ENCODE measurements around the gene MCTP2.

MCTP2 gene

DNA sequence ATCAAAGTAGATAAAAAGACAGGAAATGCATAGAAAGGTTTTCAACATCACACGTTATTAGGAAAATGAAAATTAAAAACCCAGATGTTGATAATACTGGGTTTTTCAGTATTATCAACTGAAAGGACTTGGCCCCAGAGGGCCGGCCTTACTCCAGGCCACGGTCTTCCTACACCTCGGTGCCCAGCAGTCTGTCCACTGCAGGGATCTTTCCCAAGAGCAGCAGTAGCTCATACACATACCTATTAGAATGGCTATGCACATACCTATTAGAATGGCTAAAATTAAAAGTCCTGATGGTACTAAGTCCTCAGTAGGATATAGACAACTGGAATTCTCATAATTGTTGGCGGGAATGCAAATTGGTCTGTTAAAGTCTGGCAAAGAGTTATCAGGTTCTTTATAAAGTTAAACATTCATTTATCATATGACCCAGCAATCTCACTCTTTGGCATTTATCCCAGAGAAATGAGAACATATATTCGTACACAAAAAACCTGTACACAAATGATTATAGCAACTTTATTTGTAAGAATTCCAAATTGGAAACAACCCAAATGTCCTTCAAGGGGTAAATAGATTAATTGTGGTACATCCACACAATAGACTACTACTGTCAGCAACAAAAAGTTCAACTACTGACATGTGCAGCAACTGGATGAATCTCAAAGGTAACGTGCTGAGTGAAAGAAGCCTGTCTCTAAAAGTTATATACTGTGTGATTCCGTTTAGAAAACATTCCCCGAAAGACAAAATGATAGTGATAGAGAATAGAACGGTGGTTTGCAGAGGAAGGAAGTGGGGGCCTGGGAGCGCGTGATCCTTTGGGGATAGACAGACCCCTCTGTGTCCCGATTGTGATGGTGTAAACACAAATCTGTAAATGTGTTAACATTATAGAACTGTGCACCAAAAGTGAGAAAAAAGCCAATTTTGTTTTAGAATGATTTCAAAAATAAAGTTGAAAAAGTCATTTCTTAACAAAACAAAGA, 62.3 kb downstream of the MCTP2 start:
- peak overlapping the region; percentile 10 for H3K27ac Mint-ChIP-seq
- H3K4me3 Mint-ChIP-seq: peak overlapping the region; percentile 27
- peaks cover 73% of the 10 kb centered on the region for H3K4me1 Mint-ChIP-seq (ENCODE audit: low read depth)
- no peaks in the 10 kb centered on the region for H3K9me3 Mint-ChIP-seq
- H3K36me3 Mint-ChIP-seq (ENCODE audit: low read depth): peaks cover 17% of the 10 kb centered on the region
- H3K27me3 Mint-ChIP-seq: no peaks in the 10 kb centered on the region

DNA sequence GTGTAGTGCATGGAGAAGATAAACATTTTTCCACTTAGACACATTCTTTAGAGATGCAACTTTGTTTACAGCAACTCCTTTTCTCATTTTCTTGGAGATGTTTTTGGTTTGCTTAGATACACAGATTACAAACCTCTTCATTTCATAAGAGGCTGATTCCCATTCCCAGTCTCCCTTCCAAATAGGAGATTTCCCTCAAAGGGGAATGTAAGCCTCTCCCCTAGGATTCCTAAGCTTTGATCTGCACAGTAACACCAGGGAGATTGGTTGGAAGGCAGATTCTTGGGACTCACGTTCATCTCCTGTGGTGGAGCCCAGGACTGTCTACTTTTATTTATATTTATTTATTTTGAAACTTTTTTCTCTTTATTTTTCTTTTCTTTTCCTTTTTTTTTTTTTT, 63.2 kb downstream of the MCTP2 start:
- Mint-ChIP-seq H3K9me3 (no peaks in the 10 kb centered on the region), H3K27me3 (no peaks in the 10 kb centered on the region), H3K36me3 (ENCODE audit: low read depth) (peaks cover 18% of the 10 kb centered on the region), H3K27ac (no peak overlapping the region), H3K4me3 (no peak overlapping the region), H3K4me1 (ENCODE audit: low read depth) (peaks cover 74% of the 10 kb centered on the region)

DNA sequence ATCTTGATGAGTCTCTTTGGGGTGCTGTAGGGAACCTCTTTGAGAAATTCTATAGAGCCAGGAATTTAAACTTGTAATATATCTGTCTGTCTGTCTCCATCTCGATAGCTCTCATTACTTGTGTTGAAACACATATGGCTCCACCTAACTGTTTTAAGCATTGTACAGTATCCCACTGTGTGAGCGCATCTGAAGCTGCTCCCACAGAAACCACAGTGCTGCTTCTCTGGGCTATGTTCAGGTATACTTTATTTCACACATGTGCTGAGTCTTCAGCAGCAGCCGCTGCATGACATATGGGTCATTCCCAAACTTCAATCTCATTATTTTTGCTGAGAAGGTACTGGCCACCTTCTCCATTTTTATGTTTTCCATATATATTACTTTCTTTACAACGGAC, 63.9 kb downstream of the MCTP2 start:
- no peak overlapping the region for H3K27ac Mint-ChIP-seq
- peaks cover 76% of the 10 kb centered on the region for H3K4me1 Mint-ChIP-seq (ENCODE audit: low read depth)
- H3K9me3 Mint-ChIP-seq: no peaks in the 10 kb centered on the region
- no peaks in the 10 kb centered on the region for H3K27me3 Mint-ChIP-seq
- peaks cover 22% of the 10 kb centered on the region for H3K36me3 Mint-ChIP-seq (ENCODE audit: low read depth)
- H3K4me3 Mint-ChIP-seq: no peak overlapping the region

DNA sequence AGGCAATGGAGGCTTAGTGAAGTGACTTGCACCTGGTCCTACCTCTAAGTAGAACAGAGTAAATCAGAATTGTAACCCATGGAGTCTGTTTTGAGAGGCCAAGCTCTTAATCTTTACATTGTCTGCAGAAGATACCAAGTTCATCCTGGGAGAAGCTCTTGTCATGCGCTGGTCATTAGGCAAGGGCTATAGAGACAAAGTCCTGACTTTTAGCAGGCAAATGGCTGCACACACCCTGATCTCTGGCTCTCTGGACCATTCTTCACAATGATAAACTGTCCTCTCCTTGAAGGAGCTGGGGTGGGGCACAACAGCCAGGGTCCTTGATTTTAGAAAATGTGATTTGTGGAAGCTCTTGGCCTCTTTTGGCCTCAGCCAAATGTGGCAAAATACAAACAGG, 65.4 kb downstream of the MCTP2 start:
- Mint-ChIP-seq H3K36me3 (ENCODE audit: low read depth) (peaks cover 30% of the 10 kb centered on the region), H3K27me3 (no peaks in the 10 kb centered on the region), H3K27ac (no peak overlapping the region), H3K4me3 (no peak overlapping the region), H3K4me1 (ENCODE audit: low read depth) (peaks cover 74% of the 10 kb centered on the region), H3K9me3 (no peaks in the 10 kb centered on the region)

DNA sequence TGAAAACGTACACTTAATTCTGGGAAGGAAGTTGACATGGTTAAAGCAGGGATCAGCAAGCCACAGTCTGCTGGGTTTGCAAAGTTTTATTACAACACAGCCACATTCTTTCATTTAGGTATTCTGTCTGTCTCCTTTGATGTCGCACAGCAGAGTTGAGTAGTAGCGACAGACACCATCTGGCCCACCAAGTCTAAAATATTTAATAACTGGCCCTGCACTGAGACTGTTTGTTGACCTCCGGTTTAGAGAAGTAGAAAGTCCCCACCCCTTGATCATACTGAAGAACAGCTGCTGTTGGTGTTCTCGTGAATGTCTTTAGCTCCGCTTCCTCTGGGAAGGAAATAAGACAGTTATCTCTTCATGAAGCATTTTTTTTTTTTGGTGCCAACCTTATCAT, 66.2 kb downstream of the MCTP2 start:
- H3K27ac Mint-ChIP-seq: peak overlapping the region; percentile 65
- peaks cover 66% of the 10 kb centered on the region for H3K4me1 Mint-ChIP-seq (ENCODE audit: low read depth)
- H3K27me3 Mint-ChIP-seq: no peaks in the 10 kb centered on the region
- H3K9me3 Mint-ChIP-seq: peaks cover 5% of the 10 kb centered on the region
- H3K36me3 Mint-ChIP-seq (ENCODE audit: low read depth): peaks cover 38% of the 10 kb centered on the region
- peak overlapping the region; percentile 4 for H3K4me3 Mint-ChIP-seq

DNA sequence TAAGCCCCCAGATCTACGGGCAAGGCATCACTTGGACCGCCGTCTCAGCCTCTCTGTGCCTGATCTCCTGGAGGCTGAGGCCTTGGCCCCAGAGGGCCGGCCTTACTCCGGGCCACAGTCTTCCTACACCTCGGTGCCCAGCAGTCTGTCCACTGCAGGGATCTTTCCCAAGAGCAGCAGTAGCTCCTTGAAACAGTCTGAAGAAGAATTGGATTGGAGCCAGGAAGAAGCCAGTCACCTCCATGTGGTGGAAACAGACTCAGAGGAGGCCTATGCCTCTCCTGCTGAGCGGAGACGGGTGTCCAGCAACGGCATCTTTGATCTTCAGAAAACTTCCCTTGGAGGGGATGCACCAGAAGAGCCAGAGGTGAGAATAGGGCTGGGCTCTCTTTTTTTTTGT, 67.0 kb downstream of the MCTP2 start:
- peaks cover 9% of the 10 kb centered on the region for H3K9me3 Mint-ChIP-seq
- H3K4me3 Mint-ChIP-seq: no peak overlapping the region
- no peak overlapping the region for H3K27ac Mint-ChIP-seq
- H3K4me1 Mint-ChIP-seq (ENCODE audit: low read depth): peaks cover 67% of the 10 kb centered on the region
- H3K27me3 Mint-ChIP-seq: no peaks in the 10 kb centered on the region
- peaks cover 46% of the 10 kb centered on the region for H3K36me3 Mint-ChIP-seq (ENCODE audit: low read depth)

DNA sequence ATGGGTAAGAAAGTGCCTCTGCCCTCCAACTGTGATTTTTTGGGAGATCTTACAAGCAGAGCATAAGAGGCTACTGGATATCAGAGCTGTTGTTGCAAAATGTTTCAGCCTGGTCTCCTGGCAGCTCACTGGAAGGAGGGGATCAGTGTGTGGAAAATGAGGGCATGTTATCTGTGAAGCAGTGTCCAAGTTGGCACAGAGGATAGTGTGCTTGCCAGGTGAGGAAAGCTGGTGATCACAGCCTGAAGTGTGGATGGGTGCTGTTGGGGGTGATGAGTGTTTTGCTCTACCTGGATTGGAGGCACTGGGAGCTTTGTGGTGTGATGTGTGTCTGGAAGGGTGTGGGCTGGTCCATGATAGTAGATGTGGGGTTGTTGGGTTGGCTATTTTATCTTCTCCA, 69.3 kb downstream of the MCTP2 start:
- Mint-ChIP-seq H3K36me3 (ENCODE audit: low read depth) (peaks cover 64% of the 10 kb centered on the region), H3K4me3 (no peak overlapping the region), H3K27ac (peak overlapping the region; percentile 24), H3K9me3 (peaks cover 9% of the 10 kb centered on the region), H3K4me1 (ENCODE audit: low read depth) (peaks cover 73% of the 10 kb centered on the region), H3K27me3 (no peaks in the 10 kb centered on the region)

DNA sequence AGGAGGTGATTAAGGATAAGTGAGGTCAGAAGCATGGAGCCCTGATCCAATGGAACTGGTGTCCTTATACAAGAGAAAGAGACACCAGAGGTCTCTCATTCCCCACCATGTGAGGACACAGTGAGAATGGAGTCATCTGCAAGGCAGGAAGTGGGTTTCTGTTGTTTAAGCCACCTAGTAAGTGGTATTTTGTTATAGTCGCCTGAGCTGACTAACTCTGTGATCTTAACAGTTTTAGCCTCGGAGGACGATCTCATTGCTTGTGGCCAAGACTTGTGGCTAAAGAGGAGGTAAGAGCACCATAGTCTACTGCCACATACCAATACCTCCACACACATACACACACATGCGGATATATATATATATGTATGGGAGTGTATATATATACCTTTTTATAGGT, 73.8 kb downstream of the MCTP2 start:
- H3K27ac Mint-ChIP-seq: peak overlapping the region; percentile 76
- peaks cover 9% of the 10 kb centered on the region for H3K9me3 Mint-ChIP-seq
- H3K4me1 Mint-ChIP-seq (ENCODE audit: low read depth): peaks cover 63% of the 10 kb centered on the region
- peaks cover 75% of the 10 kb centered on the region for H3K36me3 Mint-ChIP-seq (ENCODE audit: low read depth)
- H3K27me3 Mint-ChIP-seq: no peaks in the 10 kb centered on the region
- peak overlapping the region; percentile 47 for H3K4me3 Mint-ChIP-seq

DNA sequence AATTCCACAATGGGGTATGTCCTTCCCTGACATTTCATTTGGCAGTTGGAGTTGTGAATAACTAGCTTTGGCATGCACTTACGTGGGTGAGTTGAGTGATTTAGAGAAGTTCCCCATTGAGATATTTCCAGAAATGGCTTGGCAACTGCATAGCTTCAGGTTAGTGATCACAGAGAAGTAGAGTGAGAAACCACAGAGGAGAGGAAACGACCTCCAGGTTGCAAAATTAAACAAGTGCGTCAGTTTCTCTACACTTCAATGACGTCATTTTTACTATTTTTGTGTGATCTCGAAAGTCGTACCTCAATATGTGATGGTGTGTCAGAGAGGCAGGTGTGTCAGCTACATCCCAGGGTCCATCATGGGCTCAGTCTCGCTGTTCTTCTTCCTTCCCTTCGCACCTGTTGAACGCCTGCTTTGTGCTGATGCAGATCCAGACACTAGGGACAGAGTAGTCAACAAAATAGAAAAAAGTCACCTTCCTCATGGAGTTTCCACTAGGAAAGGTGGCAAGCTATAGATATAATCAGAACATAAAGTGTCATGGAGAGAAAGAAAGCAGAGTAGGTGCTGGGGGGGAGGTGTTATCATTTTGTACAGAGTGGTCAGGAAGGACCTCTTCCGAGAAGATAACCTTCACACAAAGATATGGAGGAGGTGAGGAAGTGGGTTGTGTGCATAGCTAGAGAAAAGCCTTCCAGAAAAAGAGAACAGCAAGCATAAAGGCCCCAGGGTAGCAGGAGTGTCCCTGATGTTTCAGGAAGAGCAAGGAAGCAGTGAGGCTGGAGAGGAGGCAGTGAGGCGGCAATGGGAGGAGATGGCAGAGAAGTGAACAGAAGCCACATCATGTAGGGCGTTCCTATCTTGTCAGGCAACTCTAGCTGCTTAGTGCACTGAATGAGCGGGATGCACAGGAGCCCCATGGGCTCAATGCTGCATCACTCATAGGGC, 75.6 kb downstream of the MCTP2 start:
- peaks cover 61% of the 10 kb centered on the region for H3K4me1 Mint-ChIP-seq (ENCODE audit: low read depth)

DNA sequence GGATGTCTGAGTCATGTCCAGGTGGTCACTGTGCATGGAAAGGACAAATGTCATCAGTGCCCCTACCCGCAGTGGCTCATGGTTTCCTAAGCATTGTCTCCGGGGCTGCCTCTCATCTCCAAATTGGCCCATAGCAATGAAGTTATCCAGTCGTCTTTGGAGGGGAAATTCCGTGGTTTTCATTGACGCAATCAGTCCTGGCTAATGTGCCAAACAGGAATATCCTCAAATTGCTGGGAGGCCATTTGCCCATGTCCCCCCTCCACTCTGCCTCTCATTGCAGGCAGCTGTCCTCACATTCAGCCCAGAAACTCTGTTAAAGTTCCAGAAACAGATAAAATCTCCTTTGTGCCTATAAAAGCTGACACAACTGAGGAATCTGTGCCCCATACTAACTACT, 81.6 kb downstream of the MCTP2 start:
- H3K4me1 Mint-ChIP-seq (ENCODE audit: low read depth): peaks cover 19% of the 10 kb centered on the region
- H3K4me3 Mint-ChIP-seq: no peak overlapping the region
- peaks cover 54% of the 10 kb centered on the region for H3K36me3 Mint-ChIP-seq (ENCODE audit: low read depth)
- H3K9me3 Mint-ChIP-seq: no peaks in the 10 kb centered on the region
- no peaks in the 10 kb centered on the region for H3K27me3 Mint-ChIP-seq
- no peak overlapping the region for H3K27ac Mint-ChIP-seq

More for the DNA sequence above, 75.6 kb downstream of the MCTP2 start:
- Mint-ChIP-seq H3K9me3 (peaks cover 8% of the 10 kb centered on the region), H3K27me3 (no peaks in the 10 kb centered on the region), H3K4me3 (peak overlapping the region; percentile 46), H3K36me3 (ENCODE audit: low read depth) (peaks cover 68% of the 10 kb centered on the region), H3K27ac (peak overlapping the region; percentile 88)

DNA sequence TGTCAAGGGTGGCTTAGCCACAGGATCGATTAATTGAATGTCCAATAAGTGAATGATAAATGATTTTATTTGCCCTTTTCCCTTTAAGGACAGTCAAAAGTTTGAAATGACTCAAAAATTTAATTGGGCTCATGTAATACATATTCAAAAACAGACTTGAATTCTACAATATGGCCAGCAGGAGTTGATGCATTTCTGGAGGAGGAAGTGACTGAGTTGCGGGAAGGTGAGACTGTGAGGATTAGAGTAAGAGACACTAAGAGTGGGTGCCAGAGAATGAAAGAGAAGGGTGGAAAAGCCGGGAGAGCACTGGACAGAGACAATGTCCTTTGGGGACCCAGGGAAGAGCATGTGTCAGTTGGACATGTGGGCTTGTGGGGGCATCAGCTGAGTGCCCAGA, 83.3 kb downstream of the MCTP2 start:
- no peaks in the 10 kb centered on the region for H3K9me3 Mint-ChIP-seq
- no peaks in the 10 kb centered on the region for H3K27me3 Mint-ChIP-seq
- H3K27ac Mint-ChIP-seq: peak overlapping the region; percentile 6
- no peak overlapping the region for H3K4me3 Mint-ChIP-seq
- H3K4me1 Mint-ChIP-seq (ENCODE audit: low read depth): peaks cover 14% of the 10 kb centered on the region
- H3K36me3 Mint-ChIP-seq (ENCODE audit: low read depth): peaks cover 57% of the 10 kb centered on the region

DNA sequence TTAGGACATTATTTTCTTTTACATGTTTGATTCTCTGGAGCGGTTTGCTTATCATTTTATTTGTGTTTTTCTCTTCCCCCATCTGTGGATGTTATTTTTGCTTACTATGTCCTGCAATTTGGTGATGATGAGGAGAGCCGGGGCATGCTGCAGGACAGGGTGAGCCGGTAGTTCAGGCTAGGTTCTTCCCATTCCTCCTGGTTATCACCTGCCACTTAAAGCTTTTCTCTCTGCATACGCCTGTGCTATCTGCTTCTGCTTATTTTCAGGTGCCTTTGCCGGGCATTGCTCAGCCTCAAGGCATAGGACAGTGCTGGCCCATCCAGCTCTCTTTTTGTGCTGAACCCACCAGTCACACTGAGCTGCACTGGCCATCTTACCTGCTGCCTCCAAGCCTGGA, 85.8 kb downstream of the MCTP2 start:
- peaks cover 54% of the 10 kb centered on the region for H3K36me3 Mint-ChIP-seq (ENCODE audit: low read depth)
- no peaks in the 10 kb centered on the region for H3K27me3 Mint-ChIP-seq
- no peak overlapping the region for H3K27ac Mint-ChIP-seq
- H3K4me3 Mint-ChIP-seq: no peak overlapping the region
- peaks cover 7% of the 10 kb centered on the region for H3K4me1 Mint-ChIP-seq (ENCODE audit: low read depth)
- no peaks in the 10 kb centered on the region for H3K9me3 Mint-ChIP-seq

DNA sequence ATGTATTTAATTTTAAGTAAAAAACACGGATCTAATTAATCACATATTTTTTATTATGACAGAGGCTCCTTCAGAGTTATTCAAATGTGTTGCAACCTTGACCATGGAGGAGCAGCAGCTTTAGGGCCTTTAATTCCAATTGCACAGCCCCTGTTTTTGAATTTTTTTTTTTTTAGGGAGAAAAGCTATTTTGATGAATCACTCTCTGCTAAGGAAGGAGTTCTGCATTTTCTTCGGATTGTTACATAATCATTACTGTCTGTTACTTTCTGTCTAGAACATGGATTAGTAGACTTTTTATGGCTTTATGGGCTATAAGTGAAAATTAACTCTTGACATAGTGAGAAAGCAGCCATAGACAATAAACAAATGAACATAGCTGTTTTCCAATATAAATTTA, 90.8 kb downstream of the MCTP2 start:
- Mint-ChIP-seq H3K4me1 (ENCODE audit: low read depth) (peaks cover 17% of the 10 kb centered on the region), H3K27me3 (no peaks in the 10 kb centered on the region), H3K4me3 (no peak overlapping the region), H3K9me3 (no peaks in the 10 kb centered on the region), H3K27ac (no peak overlapping the region), H3K36me3 (ENCODE audit: low read depth) (peaks cover 32% of the 10 kb centered on the region)

DNA sequence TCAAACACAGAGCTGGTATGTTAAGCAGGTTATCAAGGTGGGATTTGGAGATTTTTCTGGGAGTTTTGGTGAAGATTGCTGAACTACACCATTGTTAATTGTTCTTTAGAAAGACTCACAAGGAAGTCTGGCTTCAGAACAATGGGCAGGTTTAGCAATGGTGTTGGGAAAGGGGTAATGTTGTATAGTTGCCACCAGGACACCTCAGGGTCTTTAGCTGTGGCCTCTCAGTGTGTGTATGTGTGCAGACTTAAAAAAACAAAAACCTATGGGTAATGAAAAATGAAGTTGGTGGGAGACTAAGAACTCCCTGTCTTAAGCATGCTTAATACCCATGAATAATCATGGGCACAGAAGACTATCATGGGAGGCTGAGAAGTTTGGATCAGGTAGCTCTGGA, 91.7 kb downstream of the MCTP2 start:
- peaks cover 17% of the 10 kb centered on the region for H3K4me1 Mint-ChIP-seq (ENCODE audit: low read depth)
- no peaks in the 10 kb centered on the region for H3K9me3 Mint-ChIP-seq
- H3K27ac Mint-ChIP-seq: no peak overlapping the region
- peaks cover 23% of the 10 kb centered on the region for H3K36me3 Mint-ChIP-seq (ENCODE audit: low read depth)
- no peaks in the 10 kb centered on the region for H3K27me3 Mint-ChIP-seq
- no peak overlapping the region for H3K4me3 Mint-ChIP-seq
